GM04504 (cell line): ENCODE measurements around the gene GJB6.
"Not testable (repeated sequence)": the region's sequence is repeated elsewhere in the genome, so short reads cannot be mapped to it uniquely, and the experiment has no call there.

Experiments
- DNase-seq: peaks from one replicate; pipeline ENCODE4 v3.0.0-alpha.2; 2012; ENCODE audit warnings: low read depth

Gene GJB6

GRCh38 chr13:20231839-20232555, at the start of gene GJB6:
Gene GJB6, minus strand, starts transcription at chr13:20232319. Its CDS starts 8,839 bp downstream, at chr13:20223480.
- no peak for DNase-seq

GRCh38 chr13:20276901-20277300, 44.8 kb upstream of the GJB6 start:
- DNase-seq: not testable (repeated sequence)

- no peak for DNase-seq
Observed at GRCh38 chr13:20274466-20274865, 42.3 kb upstream of the GJB6 start.

- DNase-seq: no peak
Observed at GRCh38 chr13:20272588-20273171, 40.6 kb upstream of the GJB6 start.

GRCh38 chr13:20272104-20272503, 40.0 kb upstream of the GJB6 start:
- DNase-seq: no peak

GRCh38 chr13:20271441-20271840, 39.3 kb upstream of the GJB6 start:
- no peak for DNase-seq

GRCh38 chr13:20270163-20270865, 38.2 kb upstream of the GJB6 start:
- no peak for DNase-seq

GRCh38 chr13:20264271-20265018, 32.3 kb upstream of the GJB6 start:
- DNase-seq: no peak

- DNase-seq: no peak
Observed at GRCh38 chr13:20263393-20264044, 31.4 kb upstream of the GJB6 start.

- DNase-seq: no peak
Observed at GRCh38 chr13:20258963-20259288, 26.8 kb upstream of the GJB6 start.

GRCh38 chr13:20258208-20258962, 26.3 kb upstream of the GJB6 start:
- DNase-seq: no peak

GRCh38 chr13:20254076-20254475, 22.0 kb upstream of the GJB6 start:
- DNase-seq: no peak

- no peak for DNase-seq
Observed at GRCh38 chr13:20249913-20250312, 17.8 kb upstream of the GJB6 start.

GRCh38 chr13:20247963-20248362, 15.8 kb upstream of the GJB6 start:
- DNase-seq: no peak

- no peak for DNase-seq
Observed at GRCh38 chr13:20247403-20247802, 15.3 kb upstream of the GJB6 start.

GRCh38 chr13:20241593-20241992, 9.5 kb upstream of the GJB6 start:
- no peak for DNase-seq

GRCh38 chr13:20239748-20240147, 7.6 kb upstream of the GJB6 start:
- DNase-seq: no peak

GRCh38 chr13:20232556-20233277, 598 bp upstream of the GJB6 start:
- no peak for DNase-seq

GRCh38 chr13:20230913-20231838, 943 bp downstream of the GJB6 start:
- no peak for DNase-seq

GRCh38 chr13:20227730-20228129, 4.4 kb downstream of the GJB6 start:
- DNase-seq: no peak
